ENCODE data around the gene NCKAP5.
"Not testable (repeated sequence)": the region's sequence is repeated elsewhere in the genome, so short reads cannot be mapped to it uniquely, and the experiment has no call there.

Gene NCKAP5

DNA sequence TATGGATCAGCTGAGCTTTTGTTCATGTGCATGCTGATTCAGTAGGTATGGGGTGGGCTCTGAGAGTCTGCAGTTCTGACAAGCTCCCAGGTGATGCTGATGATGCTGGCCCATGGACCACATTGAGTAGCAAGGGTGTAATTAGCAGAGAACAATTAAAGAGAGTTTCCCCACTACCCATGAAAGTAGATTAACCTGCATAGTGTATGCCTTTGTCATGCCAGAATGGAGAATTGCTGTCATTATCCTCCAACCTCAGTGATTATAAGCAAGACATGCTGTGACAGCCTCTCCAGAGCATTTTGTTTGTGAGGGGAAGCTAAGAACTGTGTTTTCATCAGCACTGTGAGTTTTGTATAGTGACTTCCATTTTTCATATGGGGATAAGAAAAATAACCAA, 838.7 kb downstream of the NCKAP5 start:
- DNase-seq, result no peak

DNA sequence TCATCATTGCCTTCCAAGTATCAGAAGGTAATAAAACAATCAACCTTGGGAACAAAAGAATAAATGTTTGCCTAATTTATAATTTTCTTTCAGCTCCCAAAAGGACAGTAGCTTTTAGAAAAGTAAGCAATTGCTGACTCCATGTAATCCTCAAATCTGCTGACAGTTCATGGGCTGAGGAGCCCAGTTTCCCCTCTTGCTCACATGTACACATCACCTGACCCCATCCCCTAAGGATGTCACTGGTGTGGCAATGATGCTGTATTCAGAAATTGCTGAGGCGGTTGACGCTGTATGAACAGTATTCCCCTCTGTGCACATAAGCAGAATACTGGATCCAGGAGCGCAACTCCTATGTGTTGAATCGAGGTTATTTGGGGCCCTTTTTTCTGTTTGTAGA, 842.1 kb downstream of the NCKAP5 start:
- DNase-seq, result no peak

DNA sequence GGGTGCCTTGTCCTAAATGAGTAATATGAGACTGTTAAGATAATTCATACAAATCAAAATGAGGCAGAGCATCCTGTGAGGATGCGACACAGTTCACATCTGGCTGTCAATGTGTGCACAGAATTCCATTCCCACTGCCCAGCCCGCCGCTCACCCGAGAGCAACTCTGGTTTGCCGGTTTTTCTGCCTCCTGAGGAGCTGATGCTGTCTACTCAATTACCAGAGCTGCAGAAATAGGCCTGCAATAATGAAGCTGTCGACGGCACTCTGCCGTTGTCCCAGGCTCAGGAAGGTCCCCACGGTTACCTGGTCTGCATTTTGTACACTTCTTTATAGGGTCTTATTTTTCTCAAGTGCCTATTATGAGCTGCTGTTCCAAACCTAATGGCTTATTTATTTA, 842.5 kb downstream of the NCKAP5 start:
- DNase-seq, result no peak

DNA sequence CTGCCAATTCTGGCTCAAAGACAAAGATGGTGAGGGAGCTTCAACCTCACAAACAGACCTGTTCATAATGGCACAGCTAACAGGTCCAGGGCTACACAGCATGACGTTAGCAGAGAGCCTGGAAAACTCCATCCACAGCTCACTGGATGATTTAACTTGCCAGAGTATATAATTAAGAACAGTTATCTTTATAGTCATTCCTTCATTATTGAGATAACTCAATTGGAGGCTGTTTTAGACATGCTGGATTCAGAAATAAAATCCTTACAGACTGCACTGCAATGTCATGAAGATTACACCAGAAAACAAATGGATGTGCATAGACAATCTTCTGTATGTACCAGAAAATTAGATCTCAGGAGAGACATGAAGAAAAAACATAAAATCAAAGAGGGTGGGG, 843.1 kb downstream of the NCKAP5 start:
- DNase-seq, result no peak

DNA sequence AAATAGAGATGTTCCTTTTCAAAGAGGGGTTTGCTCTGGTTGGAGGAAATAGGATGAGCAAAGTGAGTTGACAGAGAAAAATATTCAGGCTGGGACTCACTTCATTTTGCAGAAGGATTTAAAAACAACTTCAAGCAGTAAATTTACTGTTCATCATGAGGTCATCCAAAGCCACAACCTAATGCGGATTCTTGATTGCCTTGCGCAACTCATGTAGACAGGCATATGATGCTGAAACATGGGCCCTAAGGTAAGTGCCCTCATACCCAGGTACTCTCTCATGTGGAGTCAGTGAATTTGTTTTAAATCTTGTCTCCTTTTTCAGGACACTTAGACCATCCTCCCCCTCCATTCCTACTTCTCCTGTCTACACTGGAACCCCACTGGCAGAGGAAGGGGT, 846.3 kb downstream of the NCKAP5 start:
- no peak for DNase-seq

DNA sequence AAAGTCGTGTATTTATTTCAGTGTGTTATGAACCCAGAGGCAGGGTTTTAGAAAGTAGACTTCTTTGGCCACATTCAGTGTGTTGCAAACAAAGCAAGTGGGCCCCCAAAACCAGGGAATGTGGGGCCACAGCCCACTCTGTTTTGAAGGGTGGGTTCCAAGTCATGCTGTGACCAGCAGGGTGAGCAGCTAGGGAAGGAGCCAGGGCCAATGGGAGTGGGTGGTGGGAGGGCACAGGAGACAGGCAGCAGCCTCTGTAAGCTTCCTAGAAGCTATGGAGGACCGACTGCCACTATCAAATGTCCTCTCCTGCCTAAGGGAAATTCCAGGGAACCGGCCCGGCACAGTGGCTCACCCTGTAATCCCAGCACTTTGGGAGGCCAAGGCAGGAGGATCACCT, 847.9 kb downstream of the NCKAP5 start:
- DNase-seq, result no peak

DNA sequence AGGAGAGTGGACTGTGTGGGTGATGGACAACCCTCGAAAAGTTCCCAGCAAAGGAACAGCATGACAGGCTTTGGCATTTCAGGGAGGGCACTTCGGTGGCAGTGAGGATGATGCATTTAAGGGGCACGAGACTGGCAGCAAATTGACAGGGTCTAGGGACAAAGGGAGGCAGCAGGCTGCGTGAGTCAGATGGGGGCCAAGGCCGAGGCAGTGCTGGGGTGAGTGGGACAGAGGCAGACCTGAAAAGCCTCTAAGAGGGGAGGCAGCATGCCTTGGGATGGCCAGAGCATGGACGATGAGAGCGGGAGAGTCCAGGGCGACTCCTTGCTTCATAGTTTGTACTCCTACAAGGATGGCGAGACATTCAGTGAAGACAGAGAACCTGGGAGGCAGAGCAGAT, 848.8 kb downstream of the NCKAP5 start:
- DNase-seq, result no peak

DNA sequence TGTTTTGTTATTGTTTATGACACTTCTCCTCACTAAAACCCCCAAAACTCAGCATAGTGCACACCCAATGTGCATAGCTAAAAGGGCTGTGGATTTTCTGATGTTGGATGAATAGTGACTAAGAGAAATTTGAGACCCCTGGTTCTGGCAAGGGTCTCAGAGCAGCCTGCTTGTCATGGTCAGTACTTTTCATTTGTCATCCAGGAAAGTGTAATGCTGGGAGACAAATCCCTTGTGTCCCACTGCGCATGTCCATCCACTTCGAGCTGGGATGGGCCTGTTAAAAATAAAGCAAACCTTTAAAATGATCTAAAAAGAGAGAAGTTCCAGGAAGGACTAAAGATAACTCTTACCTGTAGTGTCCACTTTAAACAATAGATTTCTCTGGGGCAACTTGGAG, 851.3 kb downstream of the NCKAP5 start:
- no peak for DNase-seq

DNA sequence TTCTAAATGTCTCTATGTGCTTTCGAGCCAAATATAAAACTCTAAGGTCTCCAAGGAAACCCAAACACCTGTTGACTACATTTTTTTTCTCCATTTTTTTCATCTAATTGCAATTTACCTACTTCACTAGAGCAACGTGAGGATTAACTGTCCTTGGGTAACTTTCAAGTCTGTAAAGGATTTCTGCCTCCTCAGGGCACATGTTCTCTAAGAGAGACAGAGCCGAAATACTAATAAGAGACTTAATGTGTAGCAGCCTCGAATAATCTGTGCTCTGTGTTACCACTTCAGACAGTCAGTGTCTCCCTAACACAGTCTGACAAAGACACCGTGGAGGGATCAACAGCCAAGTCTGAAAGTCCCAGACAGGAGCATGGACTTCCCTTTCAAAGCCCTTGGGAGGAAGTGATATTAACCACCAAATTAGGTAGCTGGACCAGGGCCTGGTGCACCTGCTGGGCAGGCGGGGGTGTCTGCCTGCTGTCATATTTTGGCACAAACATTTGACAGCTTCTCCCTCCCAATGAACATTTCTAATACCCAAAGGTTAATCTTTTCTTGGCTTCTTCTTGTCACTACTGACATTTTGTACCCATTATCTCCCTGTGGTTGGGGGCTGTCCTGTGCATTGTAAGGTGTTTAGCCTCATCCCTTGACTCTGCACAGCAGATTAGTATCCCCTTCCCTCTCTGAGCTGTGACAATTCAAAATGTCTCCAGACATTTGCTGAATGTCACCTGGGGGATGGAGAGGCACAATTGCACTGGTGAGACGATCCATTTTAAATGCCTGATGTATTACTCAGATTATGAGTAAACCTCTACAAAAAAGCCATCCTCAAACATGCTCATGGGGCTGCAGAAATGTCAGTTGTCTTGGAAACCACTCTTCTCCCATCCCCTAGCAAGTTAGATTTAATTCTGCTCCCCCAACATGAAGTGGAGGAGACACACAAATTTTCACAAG, 852.6 kb downstream of the NCKAP5 start:
- DNase-seq, result no peak

DNA sequence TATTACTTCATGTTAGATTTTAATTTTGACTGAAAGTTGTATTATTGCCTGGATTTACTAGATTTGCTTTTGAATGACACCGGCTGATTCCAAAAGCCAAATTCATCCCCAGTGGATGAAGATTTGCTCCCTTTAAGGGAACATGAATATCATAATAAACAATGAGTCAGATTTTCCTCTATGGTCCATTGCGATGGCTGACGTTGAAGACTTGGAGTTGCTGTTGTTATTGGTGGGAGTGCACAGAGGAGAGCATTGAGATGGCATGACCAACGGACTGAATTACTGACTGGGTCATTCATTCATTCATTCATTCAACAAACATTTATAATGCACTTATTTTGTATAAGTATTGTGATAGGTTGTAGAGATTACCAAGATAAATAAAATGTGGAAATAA, 864.9 kb downstream of the NCKAP5 start:
- no peak for DNase-seq

DNA sequence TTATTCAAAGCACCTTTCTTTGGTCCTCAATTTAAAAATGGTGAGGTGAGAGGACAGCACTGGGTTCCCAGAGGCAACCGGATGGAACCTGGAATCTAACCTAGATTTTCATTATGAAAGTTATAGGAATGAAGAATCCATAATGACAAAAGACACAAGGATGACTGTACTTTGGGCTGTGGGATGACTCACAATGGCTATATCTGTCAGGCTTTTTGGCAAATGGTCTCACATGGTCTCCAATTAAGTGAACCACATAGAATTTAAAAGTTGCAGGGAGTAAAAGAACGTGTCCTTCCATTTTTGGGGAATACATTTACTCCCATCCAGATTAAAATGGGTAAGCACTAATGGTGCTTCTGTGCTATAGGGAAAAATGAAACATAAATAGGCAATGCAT, 866.5 kb downstream of the NCKAP5 start:
- DNase-seq, result no peak

DNA sequence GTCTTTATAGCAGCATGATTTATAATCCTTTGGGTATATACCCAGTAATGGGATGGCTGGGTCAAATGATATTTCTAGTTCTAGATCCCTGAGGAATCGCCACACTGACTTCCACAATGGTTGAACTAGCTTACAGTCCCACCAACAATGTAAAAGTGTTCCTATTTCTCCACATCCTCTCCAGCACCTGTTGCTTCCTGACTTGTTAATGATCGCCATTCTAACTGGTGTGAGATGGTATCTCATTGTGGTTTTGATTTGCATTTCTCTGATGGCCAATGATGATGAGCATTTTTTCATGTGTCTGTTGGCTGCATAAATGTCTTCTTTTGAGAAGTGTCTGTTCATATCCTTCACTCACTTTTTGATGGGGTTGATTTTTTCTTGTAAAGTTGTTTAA, 868.5 kb downstream of the NCKAP5 start:
- not testable (repeated sequence) for DNase-seq

DNA sequence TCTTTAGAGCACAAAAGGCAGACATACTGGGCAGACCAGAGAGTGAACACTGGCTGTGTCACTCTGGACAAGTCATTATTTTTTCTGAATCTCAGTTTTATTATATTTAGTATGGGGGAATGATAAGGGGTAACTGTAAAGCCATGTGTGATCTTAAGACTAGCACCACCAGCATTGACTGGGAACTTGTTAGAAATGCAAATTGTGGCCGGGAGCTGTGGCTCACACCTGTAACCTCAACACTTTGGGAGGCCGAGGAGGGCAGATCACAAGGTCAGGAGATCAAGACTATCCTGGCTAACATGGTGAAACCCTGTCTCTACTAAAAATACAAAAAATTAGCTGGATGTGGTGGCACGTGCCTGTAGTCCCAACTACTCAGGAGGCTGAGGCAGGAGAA, 869.9 kb downstream of the NCKAP5 start:
- not testable (repeated sequence) for DNase-seq

DNA sequence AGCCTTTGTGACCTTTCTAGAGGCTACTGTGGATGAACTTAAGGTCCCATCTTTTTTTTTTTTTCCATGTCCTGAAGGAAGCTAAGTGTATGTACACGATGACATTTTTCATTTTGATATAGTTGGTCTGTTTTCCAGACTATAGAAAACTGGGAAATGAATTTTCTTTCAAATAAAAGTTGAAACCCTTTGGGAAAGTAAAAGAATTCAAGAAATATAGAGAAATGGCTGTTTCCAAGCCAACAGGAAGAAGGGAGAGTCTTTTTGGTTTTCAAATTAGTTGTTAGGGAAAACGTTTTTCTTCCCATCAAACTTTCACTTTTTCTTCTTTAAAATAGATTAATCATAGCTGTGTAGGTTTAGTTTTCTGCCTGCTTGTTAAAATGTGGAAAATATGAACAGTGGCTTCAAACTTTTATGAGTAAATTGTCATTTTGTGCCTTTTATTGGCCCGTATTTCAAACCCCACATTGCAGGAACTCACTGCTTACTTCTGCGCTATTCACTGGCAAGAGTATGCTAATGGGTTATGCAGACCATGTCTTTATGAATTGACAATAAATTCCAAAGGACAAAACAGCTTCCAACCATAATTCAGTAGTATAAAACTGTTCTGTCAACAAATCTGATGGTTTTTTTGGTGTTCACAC, 870.6 kb downstream of the NCKAP5 start:
- no peak for DNase-seq

DNA sequence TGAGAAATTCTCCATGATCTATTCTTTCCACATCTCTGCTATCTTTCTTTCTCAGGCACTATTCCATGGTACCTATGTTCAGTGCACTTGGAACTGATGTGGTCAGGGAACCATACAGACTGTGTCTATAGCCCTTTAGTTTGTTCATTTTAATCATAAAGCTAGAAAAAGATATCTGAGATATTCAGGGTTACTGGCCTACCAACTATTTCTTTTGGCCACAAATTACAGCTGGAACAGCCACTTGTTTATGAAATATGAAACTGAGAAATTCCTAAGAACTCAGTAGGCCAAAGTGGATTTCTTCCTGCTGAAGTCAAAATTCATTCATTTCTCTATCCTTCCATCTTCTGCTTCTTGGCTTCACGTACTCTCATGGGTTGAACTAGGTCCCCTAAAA, 875.4 kb downstream of the NCKAP5 start:
- no peak for DNase-seq

DNA sequence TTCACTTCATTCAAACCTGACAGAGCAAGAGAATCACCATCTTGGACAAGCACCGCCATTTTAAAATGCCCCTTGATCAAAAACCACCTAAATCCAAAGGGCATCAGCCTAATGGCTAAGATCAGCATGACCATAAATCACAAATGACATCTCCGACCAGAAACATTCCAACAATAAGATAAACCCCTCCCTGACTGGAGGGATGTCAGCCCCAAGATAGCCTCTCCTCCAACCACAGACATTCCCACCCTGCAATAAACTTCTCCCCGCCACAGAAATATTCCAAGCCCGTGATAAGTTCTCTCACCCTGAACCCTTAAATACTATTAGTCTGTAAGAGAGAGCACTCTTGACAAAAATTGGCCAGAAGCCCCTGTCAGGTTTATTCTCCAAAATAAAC, 876.7 kb downstream of the NCKAP5 start:
- no peak for DNase-seq

DNA sequence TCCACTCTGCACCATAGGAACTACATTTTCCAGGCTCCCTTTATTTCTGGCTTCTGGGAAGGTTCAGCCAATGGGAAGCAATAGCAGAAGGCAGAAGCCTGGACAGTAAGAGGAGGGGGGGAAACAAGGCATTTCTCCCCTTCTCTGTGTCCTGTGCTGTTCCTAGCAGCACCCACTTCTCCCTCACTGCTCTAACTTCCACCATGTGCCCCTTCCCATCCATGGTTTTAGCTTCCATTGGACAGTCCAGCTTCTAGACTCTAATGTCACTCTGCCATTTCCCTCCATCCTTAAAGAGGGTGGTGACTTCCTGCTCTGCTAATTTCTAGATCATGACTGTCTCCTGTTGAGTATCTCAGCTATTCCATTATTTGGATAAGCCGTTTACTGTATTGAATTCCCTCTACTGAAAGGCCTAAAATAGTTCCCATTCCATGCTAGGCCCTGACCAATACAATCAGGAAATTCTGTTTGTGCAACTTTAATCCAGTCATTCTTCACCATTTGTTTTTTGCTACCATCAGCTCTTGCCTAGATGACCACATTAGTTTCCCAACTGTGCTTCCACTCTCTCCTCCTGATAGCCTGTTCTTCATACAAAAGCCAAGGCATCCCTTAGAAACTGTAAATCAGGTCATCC, 877.5 kb downstream of the NCKAP5 start:
- no peak for DNase-seq

DNA sequence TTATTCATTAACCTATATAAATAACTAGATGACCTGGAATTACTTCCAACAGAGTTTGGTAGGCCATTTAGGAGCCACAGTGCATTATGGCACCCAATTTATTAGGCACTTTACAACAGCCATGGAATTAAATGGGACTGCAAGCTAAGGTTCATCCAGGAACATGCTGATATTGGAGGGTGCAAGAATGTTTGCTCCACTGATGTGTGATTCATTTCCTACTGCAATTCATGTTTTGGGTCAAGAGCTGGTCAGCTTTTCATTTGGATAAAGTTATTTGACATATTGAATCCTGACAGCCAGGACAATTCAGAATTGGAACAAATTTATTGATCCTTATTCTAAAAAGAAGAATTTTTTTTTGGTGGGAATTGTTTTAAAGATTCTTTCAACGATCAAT, 886.5 kb downstream of the NCKAP5 start:
- DNase-seq, result no peak

DNA sequence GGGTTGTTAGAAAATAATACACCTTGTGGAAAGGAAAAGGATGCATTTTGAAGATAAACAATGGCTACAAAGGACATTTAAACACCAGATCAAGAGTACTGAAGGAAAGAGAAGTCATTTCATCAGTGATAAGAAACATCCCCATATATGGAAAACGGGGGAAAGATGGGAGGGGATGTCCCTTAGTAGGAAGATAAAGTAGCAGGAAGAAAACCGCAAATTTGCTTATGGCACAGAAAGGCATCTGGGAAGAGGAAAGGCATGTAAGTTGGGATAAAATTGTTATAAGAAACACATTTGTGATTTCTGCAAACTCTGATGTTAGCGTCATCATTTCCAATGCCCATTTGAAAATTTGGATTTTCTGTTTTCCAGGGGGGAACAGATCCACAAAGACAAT, 887.7 kb downstream of the NCKAP5 start:
- DNase-seq, result no peak

DNA sequence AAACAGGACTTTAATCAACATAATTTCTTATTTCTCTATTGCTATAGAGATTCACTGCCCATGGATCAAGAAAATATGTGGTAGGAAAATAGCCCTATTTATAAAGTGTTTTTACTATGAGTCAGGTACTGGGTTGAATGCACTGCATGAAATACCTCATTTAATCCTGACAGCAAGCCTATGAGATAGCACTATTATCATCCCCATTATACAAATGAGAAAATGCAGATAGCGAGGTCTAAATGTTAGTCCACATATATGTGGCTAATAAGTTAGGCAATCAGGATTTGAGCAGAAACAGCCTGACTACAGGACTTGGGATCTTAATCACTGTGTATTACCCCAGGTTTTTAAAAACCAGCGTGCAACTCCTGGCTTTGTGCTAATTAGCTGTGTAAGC, 889.8 kb downstream of the NCKAP5 start:
- DNase-seq, result no peak

DNA sequence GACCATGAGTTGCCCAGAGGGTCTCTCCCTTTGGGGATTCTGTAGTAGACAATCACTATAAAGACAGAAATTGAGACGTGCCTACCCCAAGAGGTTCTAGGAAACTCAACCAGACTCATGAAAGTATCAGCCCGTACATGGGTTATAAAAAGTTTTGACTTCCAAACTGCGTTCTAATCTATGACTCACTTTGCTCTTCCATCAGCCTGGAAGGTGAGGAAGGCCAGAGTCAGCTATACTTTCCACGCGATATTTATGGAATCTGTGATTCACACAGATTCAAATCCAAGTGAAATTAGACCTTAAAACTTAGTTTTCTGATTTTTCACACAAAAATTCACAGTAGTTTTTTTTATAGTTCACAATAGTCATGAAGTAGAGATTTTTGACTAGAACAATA, 890.6 kb downstream of the NCKAP5 start:
- no peak for DNase-seq

DNA sequence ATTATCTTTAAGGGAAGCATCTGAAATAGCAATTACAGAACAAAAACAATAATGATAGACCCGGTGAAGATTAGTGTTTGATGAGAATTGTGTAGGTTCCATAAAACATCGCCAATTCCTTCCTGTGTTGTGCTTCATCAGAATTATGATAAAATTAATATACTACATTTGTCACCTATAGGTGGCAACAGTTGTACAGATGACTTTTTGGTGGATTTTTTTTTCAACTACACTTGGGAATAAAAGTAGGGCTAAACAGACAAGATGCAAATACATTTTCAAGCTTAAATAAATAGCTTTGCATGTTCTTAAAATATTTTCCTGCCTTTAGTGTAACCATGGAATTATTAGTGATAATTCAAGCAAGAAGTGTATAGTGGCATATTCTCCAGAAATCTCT, 891.3 kb downstream of the NCKAP5 start:
- DNase-seq, result no peak

DNA sequence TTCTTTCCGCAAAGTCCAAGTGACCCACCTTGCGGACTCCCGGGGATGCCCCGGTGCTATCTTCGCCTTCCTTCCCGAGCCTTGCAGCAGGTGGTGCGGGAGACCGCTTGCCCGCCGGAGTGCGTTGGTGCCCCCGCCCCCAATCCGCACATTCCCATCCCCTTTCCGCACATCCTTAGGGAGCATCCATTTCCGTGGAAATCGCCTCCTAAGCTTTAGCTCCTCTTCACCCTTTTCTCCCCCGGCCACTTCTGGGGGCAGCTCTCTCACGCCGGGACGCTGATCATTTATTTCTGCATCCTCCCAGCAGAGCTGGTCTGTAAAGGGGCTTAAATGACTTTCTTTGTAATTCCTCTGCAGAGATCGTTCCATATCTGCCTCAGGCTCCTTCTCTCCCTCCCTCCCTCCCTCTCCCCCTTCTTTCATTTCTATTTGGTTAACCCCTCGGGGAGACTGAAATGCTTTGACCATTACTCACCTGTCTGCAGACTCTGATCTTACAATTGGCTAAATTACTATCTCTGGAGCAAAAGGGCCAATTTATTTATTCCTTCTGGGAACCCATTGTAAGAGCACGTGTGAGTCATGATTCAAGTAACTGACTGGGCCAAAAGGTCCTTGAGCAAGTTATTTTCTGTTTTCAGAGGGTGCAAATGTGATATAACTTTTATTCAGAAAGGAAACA, 897.0 kb downstream of the NCKAP5 start:
- no peak for DNase-seq

Measured in activated CD4-positive, CD25-positive, alpha-beta regulatory T cell treated with anti-CD3 and anti-CD28 coated beads, Interleukin-2, amount 50 U/mL, for 72 hours (primary cell).